ENCODE results near the gene SRA1.

DNA sequence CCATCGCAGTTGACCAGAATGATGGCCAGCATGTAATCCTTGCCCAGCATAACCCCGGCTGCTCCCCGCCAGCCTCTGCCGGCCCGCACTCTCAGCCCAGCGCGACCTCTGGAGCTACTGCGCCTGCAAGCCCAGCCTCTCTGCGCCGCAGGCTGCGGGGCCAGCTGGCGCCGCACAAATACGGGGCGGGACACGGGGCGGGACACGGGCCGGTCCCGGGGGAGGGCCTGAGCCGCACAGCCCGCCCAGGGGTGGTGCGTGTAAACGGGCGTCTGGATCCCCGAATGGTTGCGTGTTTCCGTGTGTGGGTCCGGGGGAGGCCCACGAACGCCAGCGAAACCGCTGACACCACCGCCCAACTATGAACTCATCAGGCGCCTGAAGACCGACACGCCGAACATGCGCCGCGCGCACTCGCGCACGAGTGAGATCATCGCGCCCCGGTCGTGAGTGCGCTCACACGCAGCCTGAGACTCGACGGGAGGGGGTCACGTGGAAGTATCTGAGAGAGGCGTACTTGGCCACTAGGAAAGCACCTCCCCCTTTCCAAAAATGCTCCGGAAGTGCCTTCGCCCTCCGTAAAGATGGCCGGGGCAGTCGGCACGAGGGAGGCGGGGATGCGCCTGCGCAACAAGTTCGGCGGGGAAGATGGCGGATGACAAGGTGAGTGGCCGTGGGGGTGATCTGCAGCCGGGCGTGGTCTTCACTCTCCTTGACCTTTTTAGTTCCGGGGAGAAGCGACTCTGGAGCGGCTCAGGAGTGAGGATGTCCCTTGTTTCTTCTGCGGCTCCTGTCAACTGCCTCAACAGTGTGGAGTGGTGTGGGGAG lies 7.1 kb upstream of the SRA1 start, which contains the start of the genes APBB3 and SLC35A4:
- TF ChIP-seq, protein P1, sequence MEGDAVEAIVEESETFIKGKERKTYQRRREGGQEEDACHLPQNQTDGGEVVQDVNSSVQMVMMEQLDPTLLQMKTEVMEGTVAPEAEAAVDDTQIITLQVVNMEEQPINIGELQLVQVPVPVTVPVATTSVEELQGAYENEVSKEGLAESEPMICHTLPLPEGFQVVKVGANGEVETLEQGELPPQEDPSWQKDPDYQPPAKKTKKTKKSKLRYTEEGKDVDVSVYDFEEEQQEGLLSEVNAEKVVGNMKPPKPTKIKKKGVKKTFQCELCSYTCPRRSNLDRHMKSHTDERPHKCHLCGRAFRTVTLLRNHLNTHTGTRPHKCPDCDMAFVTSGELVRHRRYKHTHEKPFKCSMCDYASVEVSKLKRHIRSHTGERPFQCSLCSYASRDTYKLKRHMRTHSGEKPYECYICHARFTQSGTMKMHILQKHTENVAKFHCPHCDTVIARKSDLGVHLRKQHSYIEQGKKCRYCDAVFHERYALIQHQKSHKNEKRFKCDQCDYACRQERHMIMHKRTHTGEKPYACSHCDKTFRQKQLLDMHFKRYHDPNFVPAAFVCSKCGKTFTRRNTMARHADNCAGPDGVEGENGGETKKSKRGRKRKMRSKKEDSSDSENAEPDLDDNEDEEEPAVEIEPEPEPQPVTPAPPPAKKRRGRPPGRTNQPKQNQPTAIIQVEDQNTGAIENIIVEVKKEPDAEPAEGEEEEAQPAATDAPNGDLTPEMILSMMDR (IDR thresholded peaks at IDR 0.05; ENCODE audit: low read depth, low read length), result no peak
- no peak for TF ChIP-seq EZH2phosphoT487 (IDR thresholded peaks at IDR 0.05; ENCODE audit: low read depth)

Measured in OCI-LY3 (cell line).